Activated T-cell treated with anti-CD3 and anti-CD28 coated beads for 24 hours (primary cell): ENCODE data around the gene KCNN4.
A peak's percentile ranks its signal among the peaks of the same experiment; 100 is the strongest.
"Not testable (repeated sequence)": the region's sequence is repeated elsewhere in the genome, so short reads cannot be mapped to it uniquely, and the experiment has no call there.

Experiments used
- DNase-seq: peaks from one replicate; pipeline ENCODE4 v3.0.0-alpha.2; 2020; ENCODE audit warnings: low read depth

The KCNN4 gene

GRCh38 chr19:43780706-43781525, at the start of gene KCNN4:
Gene KCNN4 (minus strand): TSS chr19:43780973. CDS start chr19:43780861, 112 bp downstream.
- peak; percentile 68 for DNase-seq

DNA sequence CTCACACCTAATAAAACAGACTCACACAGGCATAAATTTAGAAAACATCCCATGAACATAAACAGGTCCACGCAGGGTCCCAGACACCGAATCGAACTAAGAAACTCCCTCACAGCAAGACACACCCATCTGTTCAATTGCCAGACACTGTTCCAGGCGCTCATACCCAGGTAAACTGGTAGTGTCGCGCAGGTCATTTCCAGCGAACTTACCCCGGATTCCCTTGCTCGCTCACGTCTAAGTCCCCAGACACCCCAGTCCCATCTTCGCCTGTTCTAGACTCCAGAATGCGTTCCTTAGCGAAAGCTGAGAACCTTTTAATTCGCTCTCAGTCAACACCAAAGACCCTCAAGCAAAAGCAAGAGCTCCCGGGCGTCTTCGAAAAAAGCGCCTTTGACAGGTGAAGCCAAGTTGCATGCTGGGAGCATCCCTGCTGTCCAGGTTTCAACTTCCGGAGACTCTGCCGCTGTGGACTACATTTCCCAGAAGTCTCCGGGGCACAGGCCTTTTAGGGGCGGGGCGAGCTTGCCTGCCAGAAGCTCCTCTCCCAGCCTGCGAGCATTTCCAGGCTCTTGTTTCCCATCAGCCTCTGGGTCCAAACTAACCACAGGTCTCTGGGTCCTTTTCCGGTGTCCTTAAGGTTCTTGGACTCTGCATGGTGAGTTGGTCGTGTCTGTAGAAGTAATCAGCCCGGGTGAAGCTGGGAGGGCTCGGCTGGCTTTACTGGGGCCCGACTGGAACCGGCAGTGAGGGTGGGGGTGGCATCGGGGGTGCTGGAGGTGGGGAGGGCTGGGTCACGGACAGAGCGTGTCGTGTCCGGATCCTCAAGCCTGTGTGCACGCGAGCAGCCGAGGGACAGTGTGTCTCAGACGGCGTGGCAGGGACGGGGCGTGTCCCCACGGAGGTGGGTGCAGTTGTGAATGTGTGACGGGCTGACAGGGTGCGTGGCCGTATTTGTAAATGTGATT, 46.3 kb upstream of the KCNN4 start, which contains the start of gene ZNF283:
TSS of gene ZNF283 (plus strand) at position 535 of the 968 bp plus-strand sequence. CDS start 6,184 bp downstream, outside the sequence.
- DNase-seq = peak; percentile 83

GRCh38 chr19:43824572-43824971, 43.8 kb upstream of the KCNN4 start:
- DNase-seq = not testable (repeated sequence)

- not testable (repeated sequence) for DNase-seq
These were observed 43.1 kb upstream of the KCNN4 start for GRCh38 chr19:43823856-43824255.

- DNase-seq = no peak
These were observed 40.1 kb upstream of the KCNN4 start for GRCh38 chr19:43820884-43821215.

GRCh38 chr19:43820098-43820883, 39.5 kb upstream of the KCNN4 start:
- DNase-seq = peak; percentile 26

DNA sequence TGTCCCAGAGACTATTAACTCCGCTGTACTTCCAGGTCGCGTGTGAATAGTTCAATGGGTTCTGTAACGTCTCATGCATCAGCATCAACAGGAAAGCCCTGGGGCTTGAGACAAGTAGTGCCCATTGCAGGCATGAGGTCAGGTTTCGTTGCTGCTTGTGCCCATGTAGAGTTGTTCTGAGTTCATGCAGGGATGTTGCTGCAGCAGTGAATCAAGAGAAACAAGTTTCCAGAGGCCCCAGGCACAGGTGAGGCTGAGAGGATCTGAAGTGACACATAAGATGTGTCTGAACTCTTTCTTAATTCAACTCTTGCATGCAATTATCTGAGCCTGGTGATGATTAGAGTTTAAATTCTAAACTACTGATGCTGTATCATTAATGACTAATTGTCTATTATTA, 37.7 kb upstream of the KCNN4 start:
- DNase-seq = no peak

DNA sequence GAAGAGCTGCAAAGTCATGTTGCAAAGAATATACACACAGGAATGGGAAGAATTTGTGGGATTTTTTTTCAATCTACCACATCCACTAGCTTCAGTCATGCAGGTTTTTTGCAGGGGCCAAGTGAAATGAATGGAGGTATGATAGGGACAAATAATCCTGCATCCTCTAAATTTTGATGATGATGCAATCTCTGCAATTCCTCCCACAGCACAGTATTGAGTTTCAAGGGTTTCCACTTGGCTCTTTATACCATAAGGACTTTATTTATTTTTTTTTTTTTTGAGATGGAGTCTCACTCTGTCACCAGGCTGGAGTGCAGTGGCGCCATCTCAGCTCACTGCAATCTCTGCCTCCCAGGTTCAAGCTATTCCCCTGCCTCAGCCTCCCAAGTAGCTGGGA, 36.7 kb upstream of the KCNN4 start:
- DNase-seq = not testable (repeated sequence)

DNA sequence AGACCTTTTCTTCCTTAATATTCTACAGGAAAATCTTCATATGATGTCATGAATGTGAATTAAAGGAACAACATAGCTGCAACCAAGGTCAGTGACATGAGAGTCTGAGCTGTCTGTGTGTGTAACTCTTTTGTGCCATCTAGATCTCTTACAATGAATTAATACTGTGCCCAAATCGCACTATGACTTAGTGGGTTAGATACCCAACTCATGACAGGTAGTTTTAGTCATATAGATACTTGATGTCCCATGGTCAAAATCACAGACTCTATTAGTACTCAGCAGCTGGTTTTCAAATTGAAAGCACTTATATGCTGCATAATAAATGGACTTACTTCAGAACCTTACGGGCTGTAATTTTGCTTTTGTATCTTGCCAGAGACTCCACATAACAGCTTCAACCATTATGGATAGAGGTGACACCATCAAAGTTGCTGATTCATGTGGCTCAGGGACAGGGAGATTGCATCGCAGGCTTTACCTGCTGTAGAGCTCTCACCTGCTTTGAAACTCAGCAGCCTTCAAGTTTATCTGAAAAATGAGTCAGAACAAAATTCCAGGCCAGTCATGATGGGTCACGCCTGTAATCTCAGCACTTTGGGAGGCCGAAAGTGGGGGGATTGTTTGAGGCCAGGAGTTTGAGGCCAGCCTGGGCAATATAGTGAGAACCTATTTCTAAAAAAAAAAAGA, 34.0 kb upstream of the KCNN4 start:
- DNase-seq = no peak

- DNase-seq = no peak
These were observed 31.9 kb upstream of the KCNN4 start for GRCh38 chr19:43812688-43813087.

GRCh38 chr19:43812259-43812658, 31.5 kb upstream of the KCNN4 start:
- DNase-seq = no peak

GRCh38 chr19:43811837-43812236, 31.1 kb upstream of the KCNN4 start:
- DNase-seq = no peak

DNA sequence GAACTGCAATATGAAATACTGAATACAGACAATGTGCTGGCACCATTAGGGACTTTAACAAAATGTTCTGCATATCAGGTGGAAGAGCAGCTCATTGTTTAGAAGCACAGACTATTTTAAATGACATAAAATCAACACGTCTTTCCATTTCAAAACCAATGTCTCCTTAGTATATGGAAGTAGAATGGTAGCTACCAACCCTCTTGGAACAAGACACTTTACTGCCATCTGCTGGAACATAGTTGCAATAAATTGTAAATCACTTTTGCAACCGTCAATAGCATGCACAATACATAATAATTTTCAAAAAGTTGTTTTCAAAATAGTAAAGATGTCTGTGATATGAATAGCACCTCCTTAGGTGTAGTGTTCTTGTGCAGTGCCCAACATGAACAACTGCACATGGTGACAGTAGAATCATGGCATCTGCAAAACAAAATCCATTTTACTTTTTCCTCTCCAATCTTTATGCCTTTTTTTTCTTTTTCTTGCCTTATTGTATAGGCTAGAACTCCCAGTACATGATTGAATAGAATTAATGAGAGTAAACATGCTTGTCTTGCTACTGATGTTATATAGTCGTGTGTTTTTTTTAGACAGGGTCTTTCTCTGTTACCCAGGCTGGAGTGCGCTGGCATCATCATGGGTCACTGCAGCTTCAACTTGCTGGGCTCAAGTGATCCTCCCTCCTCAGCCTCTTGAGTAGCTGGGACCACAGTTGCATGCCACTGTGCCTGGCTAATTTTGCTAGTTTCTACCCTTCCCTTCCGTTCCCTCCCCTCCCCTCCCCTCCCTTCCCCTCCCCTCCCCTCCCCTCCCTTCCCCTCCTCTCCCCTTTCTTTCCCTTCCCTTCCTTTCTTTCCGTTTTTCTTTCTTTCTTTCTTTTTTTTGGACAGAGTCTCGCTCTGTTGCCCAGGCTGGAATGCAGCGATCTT, 29.3 kb upstream of the KCNN4 start:
- DNase-seq = no peak

- DNase-seq = no peak
These were observed 26.9 kb upstream of the KCNN4 start for GRCh38 chr19:43807651-43808050.

DNA sequence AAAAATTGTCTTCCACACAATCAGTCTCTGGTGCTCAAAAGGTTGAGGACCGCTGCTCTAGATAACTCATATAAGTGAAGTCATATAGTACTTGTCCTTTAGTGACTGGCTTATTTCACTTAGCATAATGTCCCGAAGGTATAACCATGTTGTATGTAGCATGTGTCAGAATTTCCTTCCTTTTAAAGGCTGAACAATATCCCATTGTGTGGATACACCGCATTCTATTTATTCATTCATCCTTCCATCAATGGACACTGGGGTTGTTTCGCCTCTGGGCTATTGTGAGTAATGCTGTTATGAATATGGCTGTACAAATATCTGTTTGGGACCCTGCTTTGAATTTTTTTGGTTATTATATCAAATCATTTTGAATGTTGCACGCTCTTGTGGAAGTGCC, 26.1 kb upstream of the KCNN4 start:
- no peak for DNase-seq

GRCh38 chr19:43806401-43806800, 25.6 kb upstream of the KCNN4 start:
- not testable (repeated sequence) for DNase-seq

- DNase-seq = no peak
These were observed 23.7 kb upstream of the KCNN4 start for GRCh38 chr19:43804432-43804831.

DNA sequence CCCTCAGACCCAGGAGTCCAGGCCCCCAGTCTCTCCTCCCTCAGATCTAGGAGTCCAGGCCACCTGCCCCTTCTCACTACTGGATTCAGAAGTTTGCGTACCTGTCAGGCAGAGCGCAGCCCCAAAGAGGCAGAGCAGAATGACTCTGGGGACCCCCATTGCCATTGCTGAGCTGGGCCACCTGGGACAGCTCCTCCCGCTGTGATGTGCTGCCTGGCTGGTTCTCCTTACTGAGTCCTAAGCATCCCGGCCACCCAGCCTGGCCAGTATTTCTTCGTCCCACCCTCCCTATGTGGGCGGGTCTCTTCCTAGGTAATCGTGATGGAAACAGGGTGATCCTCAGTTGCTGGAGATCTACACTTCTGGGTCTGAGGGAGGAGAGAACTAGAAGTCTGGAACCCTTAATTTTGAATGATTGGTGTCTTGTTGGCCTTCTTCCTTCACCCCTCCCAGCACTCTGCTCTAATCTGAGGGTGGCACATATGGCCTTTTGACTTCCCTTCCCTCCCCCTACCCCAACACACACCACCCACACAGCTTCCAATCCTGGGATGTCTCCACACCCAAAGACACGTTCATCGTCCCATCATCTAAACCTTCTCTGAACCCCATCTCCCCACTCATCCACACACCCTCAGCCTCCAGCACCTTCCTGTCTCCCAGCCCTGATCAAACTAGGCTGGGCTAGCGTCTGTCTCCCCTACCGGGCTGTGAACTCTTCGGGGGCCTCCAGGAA, 21.6 kb upstream of the KCNN4 start, which contains the start of gene LYPD5:
TSS of gene LYPD5 (minus strand) at position 232 of the 736 bp plus-strand sequence. CDS start at position 165, 67 bp downstream.
- DNase-seq = no peak

DNA sequence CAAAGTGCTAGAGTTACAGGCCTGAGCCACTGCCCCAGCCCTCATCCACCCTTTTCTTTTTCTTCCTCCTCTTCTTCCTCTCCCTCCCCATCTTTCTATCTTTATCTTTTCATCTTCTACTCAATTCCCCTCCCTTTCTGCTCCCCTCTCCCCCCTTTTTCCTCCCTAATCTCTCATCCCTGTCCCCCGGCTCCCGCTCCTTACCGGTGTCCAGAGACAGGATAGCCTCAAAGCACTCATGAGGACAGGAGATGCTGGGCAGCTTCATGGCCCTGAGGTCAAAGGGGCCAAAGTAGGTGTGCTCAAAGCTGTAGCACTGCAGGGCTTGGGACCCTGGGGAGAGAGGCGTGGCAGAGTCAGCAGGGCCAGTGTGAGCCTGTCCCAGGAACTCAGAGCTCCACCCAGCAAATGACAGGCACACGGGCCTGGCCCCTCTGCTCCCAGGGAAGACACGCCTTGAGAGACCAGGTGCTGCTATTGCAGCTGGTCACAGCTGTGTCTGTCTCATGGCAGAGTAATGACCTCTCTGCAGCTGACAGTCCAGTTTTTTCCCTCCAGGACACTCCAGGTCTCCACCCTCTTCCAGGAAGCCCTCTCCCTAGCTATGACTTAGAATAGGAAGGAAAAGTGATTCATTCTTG, 18.8 kb upstream of the KCNN4 start:
- DNase-seq = no peak
